Heart left ventricle (tissue), 13 donors: ENCODE results near the gene FSD1.

Experiments
- CTCF ChIP-seq, 12 donors: fragments of 200-600 bp; sonication (generic) in 4 of 12; IDR thresholded peaks; one replicate each; pipeline versions ENCODE4 v1.5.0 to v1.8.0; 2018 to 2022; ENCODE audit warnings: antibody characterized with exemption in 12 of 12, mild to moderate bottlenecking in 5 of 12
- POLR2A ChIP-seq, 2 donors: fragments of 450-650 bp; IDR thresholded peaks; one replicate each; pipeline ENCODE4 v1.6.1; 2017; ENCODE audit warnings: antibody characterized with exemption in 2 of 2, mild to moderate bottlenecking in 2 of 2, moderate library complexity in 2 of 2
- donor health status: ischemic (EF 13 %, LVEDD 7.1; RV severe dilation, severe dysfunction).
- donor health status: DM: no; HTN: yes; CAD: no.
- donor health status: DM: no; HTN: no; CAD: no.
- donor health status: ischemic (EF 25% LVEDD 6.9; RV normal size, moderate dysfunction).
- donor health status: ischemic (EF 25% LVEDD 5.7; RV mildly dilated, moderate dysfunction).
- donor health status: ischemic (EF 35%, LVEDD 5.7; RV mildly dilated, moderate dysfunction).
- donor health status: nonischemic (EF 11% LVEDD 7.7; RV severe dilation, severe dysfunction).
- donor health status: DM: yes; HTN: yes; CAD: no.
- donor health status: PGD.
- donor health status: ischemic (EF 29% LVEDD 5.4; RV normal size, mild dysfunction).
- donor health status: nonischemic (EF 23%, LVEDD 6.1; RV moderate dilation, normal function).

GRCh38 chr19:4371247-4372164 lies 67.1 kb downstream of the FSD1 start:
- TF ChIP-seq CTCF (IDR thresholded peaks at IDR 0.05): no peak
- TF ChIP-seq POLR2A (IDR thresholded peaks at IDR 0.05): no peak
